Measurements from ENCODE around the gene GOT1.

GOT1 gene

GRCh38 chr10:99430451-99431189, at the start of gene GOT1:
TSS of gene GOT1 (minus strand) at chr10:99430624. CDS start at chr10:99430565, 59 bp downstream.
- H3K9ac ChIP-seq = peak within 1 kb of the TSS; percentile 90
- peaks cover 35% of the 10 kb centered on the region for H3K4me1 ChIP-seq
- H3K27me3 ChIP-seq = no peaks in the 10 kb centered on the region
- peak; percentile 98 for TF ChIP-seq Cebpa-rat (IDR thresholded peaks at IDR 0.05)
- peak within 1 kb of the TSS; percentile 88 for H3K27ac ChIP-seq
- peaks cover 18% of the 10 kb centered on the region for H3K36me3 ChIP-seq
- peak within 1 kb of the TSS; percentile 92 for H3K4me2 ChIP-seq
- H3K4me3 ChIP-seq = peak within 1 kb of the TSS; percentile 88
- H4K20me1 ChIP-seq = peaks cover 13% of the 10 kb centered on the region; the same call in 1 of the 2 replicates
- no peaks in the 10 kb centered on the region for H3K9me3 ChIP-seq

- Histone ChIP-seq H3K4me2 (no peak overlapping the region), H3K9me3 (no peaks in the 10 kb centered on the region)
- no peak for TF ChIP-seq Cebpa-rat (IDR thresholded peaks at IDR 0.05)
Measured at GRCh38 chr10:99470327-99470726, 39.9 kb upstream of the GOT1 start.

GRCh38 chr10:99467236-99467999, 37.0 kb upstream of the GOT1 start:
- TF ChIP-seq Cebpa-rat (IDR thresholded peaks at IDR 0.05) = no peak
- no peaks in the 10 kb centered on the region for H4K20me1 ChIP-seq
- no peak overlapping the region for H3K4me2 ChIP-seq
- H3K36me3 ChIP-seq = no peaks in the 10 kb centered on the region
- no peak overlapping the region for H3K27ac ChIP-seq
- H3K4me3 ChIP-seq = no peak overlapping the region
- no peaks in the 10 kb centered on the region for H3K9me3 ChIP-seq
- H3K9ac ChIP-seq = no peak overlapping the region
- H3K4me1 ChIP-seq = peaks cover 4% of the 10 kb centered on the region; the same call in 1 of the 2 replicates
- no peaks in the 10 kb centered on the region for H3K27me3 ChIP-seq

More at GRCh38 chr10:99470327-99470726, 39.9 kb upstream of the GOT1 start:
- Histone ChIP-seq H3K27me3 (no peaks in the 10 kb centered on the region), H3K4me3 (no peak overlapping the region), H3K9ac (no peak overlapping the region), H4K20me1 (no peaks in the 10 kb centered on the region), H3K36me3 (no peaks in the 10 kb centered on the region), H3K27ac (no peak overlapping the region), H3K4me1 (peaks cover 4% of the 10 kb centered on the region; the same call in 1 of the 2 replicates)

GRCh38 chr10:99466632-99467223, 36.3 kb upstream of the GOT1 start:
- Histone ChIP-seq H3K27me3 (no peaks in the 10 kb centered on the region), H3K4me3 (no peak overlapping the region), H3K27ac (no peak overlapping the region), H4K20me1 (no peaks in the 10 kb centered on the region), H3K4me2 (no peak overlapping the region), H3K9ac (no peak overlapping the region), H3K9me3 (no peaks in the 10 kb centered on the region), H3K4me1 (peaks cover 4% of the 10 kb centered on the region; the same call in 1 of the 2 replicates), H3K36me3 (no peaks in the 10 kb centered on the region)
- no peak for TF ChIP-seq Cebpa-rat (IDR thresholded peaks at IDR 0.05)

GRCh38 chr10:99461230-99461629, 30.8 kb upstream of the GOT1 start:
- no peak overlapping the region for H3K9ac ChIP-seq
- no peaks in the 10 kb centered on the region for H3K4me1 ChIP-seq
- H3K9me3 ChIP-seq = no peaks in the 10 kb centered on the region
- no peak for TF ChIP-seq Cebpa-rat (IDR thresholded peaks at IDR 0.05)
- H4K20me1 ChIP-seq = no peaks in the 10 kb centered on the region
- no peaks in the 10 kb centered on the region for H3K36me3 ChIP-seq
- no peaks in the 10 kb centered on the region for H3K27me3 ChIP-seq
- H3K27ac ChIP-seq = no peak overlapping the region
- H3K4me2 ChIP-seq = no peak overlapping the region
- H3K4me3 ChIP-seq = no peak overlapping the region

GRCh38 chr10:99460070-99460469, 29.6 kb upstream of the GOT1 start:
- Histone ChIP-seq H3K27ac (no peak overlapping the region), H3K4me2 (no peak overlapping the region), H3K4me3 (no peak overlapping the region), H3K27me3 (no peaks in the 10 kb centered on the region), H4K20me1 (no peaks in the 10 kb centered on the region), H3K9me3 (no peaks in the 10 kb centered on the region), H3K4me1 (peaks cover 9% of the 10 kb centered on the region), H3K9ac (no peak overlapping the region), H3K36me3 (no peaks in the 10 kb centered on the region)
- no peak for TF ChIP-seq Cebpa-rat (IDR thresholded peaks at IDR 0.05)

- H3K9ac ChIP-seq = no peak overlapping the region
- H3K4me3 ChIP-seq = no peak overlapping the region
- no peak overlapping the region for H3K27ac ChIP-seq
- H3K4me1 ChIP-seq = peaks cover 17% of the 10 kb centered on the region
- H4K20me1 ChIP-seq = no peaks in the 10 kb centered on the region
- H3K9me3 ChIP-seq = no peaks in the 10 kb centered on the region
- TF ChIP-seq Cebpa-rat (IDR thresholded peaks at IDR 0.05) = no peak
- H3K27me3 ChIP-seq = no peaks in the 10 kb centered on the region
- no peak overlapping the region for H3K4me2 ChIP-seq
- H3K36me3 ChIP-seq = no peaks in the 10 kb centered on the region
Measured at GRCh38 chr10:99459217-99459616, 28.8 kb upstream of the GOT1 start.

GRCh38 chr10:99457813-99458212, 27.4 kb upstream of the GOT1 start:
- Histone ChIP-seq H3K27me3 (no peaks in the 10 kb centered on the region), H4K20me1 (no peaks in the 10 kb centered on the region), H3K4me1 (peaks cover 26% of the 10 kb centered on the region), H3K4me3 (no peak overlapping the region), H3K9me3 (no peaks in the 10 kb centered on the region), H3K27ac (no peak overlapping the region), H3K4me2 (no peak overlapping the region), H3K36me3 (no peaks in the 10 kb centered on the region), H3K9ac (no peak overlapping the region)
- TF ChIP-seq Cebpa-rat (IDR thresholded peaks at IDR 0.05) = no peak

GRCh38 chr10:99456931-99457288, 26.5 kb upstream of the GOT1 start:
- no peaks in the 10 kb centered on the region for H3K27me3 ChIP-seq
- H3K36me3 ChIP-seq = no peaks in the 10 kb centered on the region
- TF ChIP-seq Cebpa-rat (IDR thresholded peaks at IDR 0.05) = no peak
- H4K20me1 ChIP-seq = no peaks in the 10 kb centered on the region
- H3K4me3 ChIP-seq = no peak overlapping the region
- no peak overlapping the region for H3K4me2 ChIP-seq
- no peaks in the 10 kb centered on the region for H3K9me3 ChIP-seq
- no peak overlapping the region for H3K27ac ChIP-seq
- peaks cover 26% of the 10 kb centered on the region for H3K4me1 ChIP-seq
- H3K9ac ChIP-seq = no peak overlapping the region

Measured in BLaER1 (cell line).